Caco-2 (cell line): ENCODE measurements around the gene ASMTL. TPM values are rescaled to one million over a fixed set of nuclear protein-coding genes. Genes with fewer than 3 reads are reported as not detected.
"Not testable (repeated sequence)": the region's sequence is repeated elsewhere in the genome, so short reads cannot be mapped to it uniquely, and the experiment has no call there.

Experiments used
- BruUV-seq: library from RNA; stranded (reverse); fragments of 400-500 nt; replicated peaks from 2 replicates; lab custom pipeline; 2021; lab: Mats Ljungman, UMichigan
- CTCF ChIA-PET: fragments of 300-600 bp; sonication (Branson Sonifier 250); formaldehyde crosslinking; loops from one replicate; lab custom pipeline; 2022; ENCODE audit warnings: antibody characterized with exemption; lab: Charles Lee
- POLR2A ChIA-PET: fragments of 300-600 bp; sonication (Branson Sonifier 250); formaldehyde crosslinking; loops from one replicate; lab custom pipeline; 2022; ENCODE audit warnings: antibody characterized with exemption; lab: Charles Lee
- DNase-seq, 2 experiments: peaks; one replicate each; pipeline versions ENCODE4 v3.0.0 to v3.0.0-alpha.2; 2020 to 2022
- H3K27me3 ChIP-seq: replicated peaks from 2 replicates; pipeline ENCODE4 v1.6.0; 2011; ENCODE audit warnings: low read length; ENCODE audit not compliant: control insufficient read depth, insufficient read depth
- H3K36me3 ChIP-seq: 2 replicates; pipeline ENCODE4 v1.5.1; 2011; ENCODE audit warnings: low read length; ENCODE audit not compliant: control insufficient read depth, insufficient read depth
- H3K4me1 ChIP-seq: fragments of 250-450 bp; sonication (Bioruptor Pico); 2 replicates; pipeline ENCODE4 v1.5.1; 2020; ENCODE audit warnings: mild to moderate bottlenecking
- H3K4me3 ChIP-seq: 2 replicates; pipeline ENCODE4 v1.5.1; 2011; ENCODE audit warnings: low read depth, mild to moderate bottlenecking, control low read depth, low read length
- H3K9me3 ChIP-seq: fragments of 250-450 bp; sonication (Bioruptor Pico); 2 replicates; pipeline ENCODE4 v1.5.1; 2020; ENCODE audit warnings: mild to moderate bottlenecking, moderate library complexity
- H3K27ac Mint-ChIP-seq: one replicate; pipeline ENCODE4 v1.8.0; 2022; ENCODE audit warnings: mixed read lengths; ENCODE audit not compliant: unreplicated experiment
- H3K27me3 Mint-ChIP-seq: one replicate; pipeline ENCODE4 v1.8.0; 2022; ENCODE audit warnings: mixed read lengths; ENCODE audit not compliant: insufficient read depth, unreplicated experiment
- H3K36me3 Mint-ChIP-seq: one replicate; pipeline ENCODE4 v1.8.0; 2022; ENCODE audit warnings: mild to moderate bottlenecking, mixed read lengths; ENCODE audit not compliant: insufficient read depth, unreplicated experiment
- H3K4me1 Mint-ChIP-seq: one replicate; pipeline ENCODE4 v1.8.0; 2022; ENCODE audit warnings: low read depth, mixed read lengths; ENCODE audit not compliant: unreplicated experiment
- H3K4me3 Mint-ChIP-seq: one replicate; pipeline ENCODE4 v1.8.0; 2022; ENCODE audit warnings: mild to moderate bottlenecking, moderate library complexity, mixed read lengths; ENCODE audit not compliant: unreplicated experiment
- H3K9me3 Mint-ChIP-seq: one replicate; pipeline ENCODE4 v1.8.0; 2022; ENCODE audit warnings: mixed read lengths; ENCODE audit not compliant: unreplicated experiment
- intact Hi-C: fragments of 100-400 bp; cut with micrococcal nuclease; formaldehyde crosslinking; loops from one replicate; pipeline ENCODE4 v1.10.0; 2022; ENCODE audit not compliant: unreplicated experiment
- total RNA-seq: library from RNA; stranded (reverse); gene quantifications from 2 replicates; pipeline ENCODE4 v1.2.3, GENCODE V29; 2022
- TF ChIP-seq, protein P1 (sequence below), 2 experiments: fragments of 200-600 bp in 1 of 2; IDR thresholded peaks; 1 replicate in 1 of 2; 2 replicates in 1 of 2; pipeline versions ENCODE4 v1.5.1 to v1.8.0; 2011 to 2022; ENCODE audit warnings: antibody characterized with exemption in 1 of 2, control low read depth in 1 of 2, inconsistent platforms in 1 of 2, low read depth in 1 of 2, low read length in 1 of 2, mild to moderate bottlenecking in 1 of 2, moderate library complexity in 1 of 2; ENCODE audit not compliant: insufficient read depth in 1 of 2, severe bottlenecking in 1 of 2, unreplicated experiment in 1 of 2

The ASMTL gene
- total RNA-seq, 1 experiment from 2014 or later, result 17.4 TPM

- ChIA-PET CTCF (no interaction called here), POLR2A (no interaction called here)
- TF ChIP-seq, protein P1, sequence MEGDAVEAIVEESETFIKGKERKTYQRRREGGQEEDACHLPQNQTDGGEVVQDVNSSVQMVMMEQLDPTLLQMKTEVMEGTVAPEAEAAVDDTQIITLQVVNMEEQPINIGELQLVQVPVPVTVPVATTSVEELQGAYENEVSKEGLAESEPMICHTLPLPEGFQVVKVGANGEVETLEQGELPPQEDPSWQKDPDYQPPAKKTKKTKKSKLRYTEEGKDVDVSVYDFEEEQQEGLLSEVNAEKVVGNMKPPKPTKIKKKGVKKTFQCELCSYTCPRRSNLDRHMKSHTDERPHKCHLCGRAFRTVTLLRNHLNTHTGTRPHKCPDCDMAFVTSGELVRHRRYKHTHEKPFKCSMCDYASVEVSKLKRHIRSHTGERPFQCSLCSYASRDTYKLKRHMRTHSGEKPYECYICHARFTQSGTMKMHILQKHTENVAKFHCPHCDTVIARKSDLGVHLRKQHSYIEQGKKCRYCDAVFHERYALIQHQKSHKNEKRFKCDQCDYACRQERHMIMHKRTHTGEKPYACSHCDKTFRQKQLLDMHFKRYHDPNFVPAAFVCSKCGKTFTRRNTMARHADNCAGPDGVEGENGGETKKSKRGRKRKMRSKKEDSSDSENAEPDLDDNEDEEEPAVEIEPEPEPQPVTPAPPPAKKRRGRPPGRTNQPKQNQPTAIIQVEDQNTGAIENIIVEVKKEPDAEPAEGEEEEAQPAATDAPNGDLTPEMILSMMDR (IDR thresholded peaks at IDR 0.05; ENCODE audit: insufficient read depth in 1 of 2, low read depth in 1 of 2, low read length in 1 of 2, severe bottlenecking in 1 of 2, unreplicated experiment in 1 of 2), result no peak
- Mint-ChIP-seq H3K36me3 (peaks cover 5% of the 10 kb centered on the region), H3K27ac (no peak overlapping the region), H3K4me1 (no peaks in the 10 kb centered on the region), H3K4me3 (no peak overlapping the region), H3K27me3 (peaks cover 9% of the 10 kb centered on the region), H3K9me3 (peaks cover 46% of the 10 kb centered on the region)
- Histone ChIP-seq H3K27me3 (no peaks in the 10 kb centered on the region), H3K36me3 (no peaks in the 10 kb centered on the region), H3K9me3 (no peaks in the 10 kb centered on the region), H3K4me1 (no peaks in the 10 kb centered on the region), H3K4me3 (no peak overlapping the region)
- BruUV-seq, result no TSS peak
- intact Hi-C loops, result no loop called here
- no peak for DNase-seq
Measured at GRCh38 chrX:1475481-1475880, 22.8 kb upstream of the ASMTL start.

- POLR2A ChIA-PET, DNase-seq, intact Hi-C loops, BruUV-seq, H3K36me3 Mint-ChIP-seq, H3K9me3 ChIP-seq, H3K36me3 ChIP-seq, H3K27ac Mint-ChIP-seq, CTCF ChIA-PET, H3K4me3 ChIP-seq, H3K27me3 Mint-ChIP-seq, H3K4me3 Mint-ChIP-seq, H3K4me1 ChIP-seq, H3K4me1 Mint-ChIP-seq, H3K27me3 ChIP-seq: not testable (repeated sequence)
- H3K9me3 Mint-ChIP-seq, result peaks cover 46% of the 10 kb centered on the region
Measured at GRCh38 chrX:1474593-1474992, 21.9 kb upstream of the ASMTL start.

DNA sequence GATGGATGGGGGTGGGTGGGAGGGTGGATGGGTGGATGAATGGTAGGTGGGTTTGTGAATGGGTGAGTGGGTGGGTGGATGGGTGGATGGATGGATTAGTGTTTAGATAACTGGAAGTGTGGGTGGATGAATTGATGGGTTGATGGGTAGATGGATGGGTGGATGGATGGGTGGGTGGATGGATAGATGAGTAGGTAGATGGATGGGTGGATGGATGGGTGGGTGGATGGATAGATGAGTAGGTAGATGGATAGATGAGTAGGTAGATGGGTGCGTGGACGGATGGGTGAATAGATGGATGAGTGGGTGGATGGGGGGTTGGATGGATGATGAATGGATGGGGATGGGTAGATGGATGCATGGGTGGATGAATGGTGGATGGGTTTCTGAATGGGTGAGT, 20.3 kb upstream of the ASMTL start:
- Histone ChIP-seq H3K4me1 (no peaks in the 10 kb centered on the region), H3K27me3 (no peaks in the 10 kb centered on the region), H3K4me3 (no peak overlapping the region), H3K9me3 (no peaks in the 10 kb centered on the region), H3K36me3 (no peaks in the 10 kb centered on the region)
- peaks cover 46% of the 10 kb centered on the region for H3K9me3 Mint-ChIP-seq
- DNase-seq, result peak in 1 of 2 experiments; percentile 7
- H3K4me3 Mint-ChIP-seq, result no peak overlapping the region
- no peaks in the 10 kb centered on the region for H3K4me1 Mint-ChIP-seq
- CTCF ChIA-PET, result no interaction called here
- TF ChIP-seq, protein P1 (IDR thresholded peaks at IDR 0.05; ENCODE audit: insufficient read depth in 1 of 2, low read depth in 1 of 2, low read length in 1 of 2, severe bottlenecking in 1 of 2, unreplicated experiment in 1 of 2), result no peak
- intact Hi-C loops, result no loop called here
- POLR2A ChIA-PET, result no interaction called here
- no peak overlapping the region for H3K27ac Mint-ChIP-seq
- peaks cover 3% of the 10 kb centered on the region for H3K27me3 Mint-ChIP-seq
- peaks cover under 1% of the 10 kb centered on the region for H3K36me3 Mint-ChIP-seq
- BruUV-seq, result no TSS peak
